A673 (cell line): ENCODE measurements around the gene GATA1.

Experiments
- EZH2 ChIP-seq: fragments of 200-600 bp; sonication (generic); IDR thresholded peaks from 2 replicates; pipeline ENCODE4 v1.6.1; 2017; ENCODE audit warnings: borderline replicate concordance, low read depth, mild to moderate bottlenecking, mixed read lengths, antibody characterized with exemption, low read length; ENCODE audit not compliant: poor library complexity, severe bottlenecking
- TF ChIP-seq, protein P1 (sequence below): fragments of 300-800, 200-600 bp; sonication (generic); conservative IDR thresholded peaks from 2 replicates; pipeline ENCODE4 v1.5.1; 2017; ENCODE audit warnings: low read depth, mild to moderate bottlenecking, antibody characterized with exemption, low read length, moderate library complexity, mixed read lengths

- no peak for TF ChIP-seq EZH2
- TF ChIP-seq, protein P1, sequence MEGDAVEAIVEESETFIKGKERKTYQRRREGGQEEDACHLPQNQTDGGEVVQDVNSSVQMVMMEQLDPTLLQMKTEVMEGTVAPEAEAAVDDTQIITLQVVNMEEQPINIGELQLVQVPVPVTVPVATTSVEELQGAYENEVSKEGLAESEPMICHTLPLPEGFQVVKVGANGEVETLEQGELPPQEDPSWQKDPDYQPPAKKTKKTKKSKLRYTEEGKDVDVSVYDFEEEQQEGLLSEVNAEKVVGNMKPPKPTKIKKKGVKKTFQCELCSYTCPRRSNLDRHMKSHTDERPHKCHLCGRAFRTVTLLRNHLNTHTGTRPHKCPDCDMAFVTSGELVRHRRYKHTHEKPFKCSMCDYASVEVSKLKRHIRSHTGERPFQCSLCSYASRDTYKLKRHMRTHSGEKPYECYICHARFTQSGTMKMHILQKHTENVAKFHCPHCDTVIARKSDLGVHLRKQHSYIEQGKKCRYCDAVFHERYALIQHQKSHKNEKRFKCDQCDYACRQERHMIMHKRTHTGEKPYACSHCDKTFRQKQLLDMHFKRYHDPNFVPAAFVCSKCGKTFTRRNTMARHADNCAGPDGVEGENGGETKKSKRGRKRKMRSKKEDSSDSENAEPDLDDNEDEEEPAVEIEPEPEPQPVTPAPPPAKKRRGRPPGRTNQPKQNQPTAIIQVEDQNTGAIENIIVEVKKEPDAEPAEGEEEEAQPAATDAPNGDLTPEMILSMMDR: no peak
Observed at GRCh38 chrX:48787505-48788443, 1.4 kb downstream of the GATA1 start.
